GM18502 (cell line): ENCODE results near the gene TRPV5.

Experiments
- ATAC-seq: cut with Tn5 transposase; IDR thresholded peaks from one replicate; pipeline ENCODE4 v1.9.1; 2021; ENCODE audit warnings: mild to moderate bottlenecking; ENCODE audit not compliant: unreplicated experiment, poor library complexity

TRPV5 gene

GRCh38 chr7:142910481-142910880 is 23.1 kb downstream of the TRPV5 start:
- ATAC-seq: no peak

- no peak for ATAC-seq
Observed at GRCh38 chr7:142910031-142910433, 23.5 kb downstream of the TRPV5 start.

- ATAC-seq: no peak
Observed at GRCh38 chr7:142908921-142909890, 24.3 kb downstream of the TRPV5 start.

DNA sequence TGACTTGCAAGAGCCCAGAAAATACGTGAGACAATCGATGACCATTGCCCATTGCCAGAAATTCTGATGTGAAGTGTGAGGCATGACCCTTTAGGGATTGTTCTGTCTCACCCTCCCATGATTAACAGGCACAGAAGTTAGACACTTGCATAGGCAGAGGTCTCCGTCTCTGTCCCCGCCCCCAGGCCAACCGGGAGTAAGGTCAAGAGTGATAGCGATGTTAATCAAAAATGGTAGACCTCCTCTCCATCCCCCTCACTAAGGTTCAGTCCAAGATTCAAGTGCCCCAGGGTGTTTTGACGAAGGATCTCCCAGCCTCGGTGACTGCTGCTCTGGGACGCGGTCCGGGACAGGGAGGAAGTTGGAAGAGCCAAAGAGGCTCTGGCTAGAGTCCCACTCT is 25.3 kb downstream of the TRPV5 start:
- no peak for ATAC-seq

GRCh38 chr7:142906643-142907042 is 26.9 kb downstream of the TRPV5 start:
- ATAC-seq: no peak

DNA sequence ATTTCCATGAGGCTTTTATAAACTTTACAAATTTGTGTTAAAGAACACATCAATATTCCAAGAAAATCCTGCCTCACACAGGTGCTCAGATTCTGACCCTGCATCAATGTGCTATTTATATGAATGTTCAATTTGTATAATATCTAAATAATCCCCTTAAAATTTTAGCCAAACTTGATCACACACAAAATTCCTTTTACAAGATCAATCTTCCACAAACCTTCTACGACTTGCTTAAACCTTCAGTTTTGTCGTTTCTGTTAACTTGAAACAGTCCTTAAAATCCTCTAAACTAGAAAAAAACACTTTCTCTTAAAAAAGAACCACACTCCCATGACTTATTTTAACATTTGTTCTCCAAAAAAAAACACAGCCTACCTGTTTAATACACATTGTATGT is 27.8 kb downstream of the TRPV5 start:
- ATAC-seq: no peak

GRCh38 chr7:142904128-142904527 is 29.4 kb downstream of the TRPV5 start:
- no peak for ATAC-seq

DNA sequence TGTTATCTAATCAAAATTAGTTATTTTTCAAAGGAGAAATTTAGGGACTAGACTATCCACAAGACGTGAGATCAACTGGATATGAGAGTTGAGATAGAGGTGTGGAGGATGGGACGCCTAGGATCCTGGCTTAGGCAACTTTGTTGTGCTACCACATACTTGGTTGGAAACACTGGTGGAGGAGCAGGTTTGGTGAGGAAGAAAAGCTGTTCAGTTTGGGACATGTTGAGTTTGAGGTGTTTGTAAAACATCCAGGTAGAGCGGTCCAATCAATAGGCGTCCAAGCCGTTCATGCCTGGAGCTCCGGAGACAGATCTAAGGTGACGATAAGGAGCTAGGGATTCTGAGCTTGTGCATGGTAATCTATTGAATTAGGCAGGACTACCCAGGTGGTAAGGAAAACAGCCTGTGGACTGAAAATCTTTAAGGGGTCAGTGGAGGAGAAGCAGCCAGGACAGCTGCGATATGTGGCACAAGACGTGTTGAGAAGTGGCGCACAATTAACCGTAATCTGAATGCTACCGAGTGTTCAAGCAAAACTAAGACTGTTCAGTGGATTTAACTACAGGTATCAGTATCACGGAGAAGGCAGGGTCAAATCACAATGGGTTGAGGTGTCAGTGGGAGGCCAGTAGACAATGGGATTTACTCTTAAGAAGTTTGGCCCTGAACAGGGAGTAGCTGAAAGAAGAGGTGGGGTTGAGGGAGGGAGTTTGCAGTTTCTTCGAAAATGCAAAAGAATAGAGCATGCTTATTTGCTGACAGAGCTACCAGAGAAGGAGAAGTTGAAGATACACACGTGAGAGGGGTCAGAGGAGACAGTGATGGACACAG is 31.9 kb downstream of the TRPV5 start:
- no peak for ATAC-seq

DNA sequence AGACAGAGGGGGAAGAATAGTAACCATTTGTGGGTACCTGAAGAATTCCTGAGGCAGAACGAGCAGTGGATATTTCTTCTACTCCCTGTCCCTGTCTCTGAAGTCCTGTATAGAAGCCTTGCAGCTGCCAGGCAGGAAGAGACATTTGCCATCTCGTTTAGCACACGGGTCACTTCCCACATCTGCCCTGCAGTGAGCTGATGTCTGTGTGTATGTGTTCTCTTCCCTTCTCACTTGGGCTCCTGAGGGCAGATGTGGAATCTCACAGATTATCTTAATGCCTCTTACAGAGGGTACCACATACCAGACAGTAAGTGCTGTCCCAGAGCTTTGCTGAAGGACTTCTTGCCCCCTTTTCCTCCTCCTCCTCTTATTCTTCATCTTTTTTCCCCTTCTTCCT is 33.9 kb downstream of the TRPV5 start:
- ATAC-seq: no peak

- no peak for ATAC-seq
Observed at GRCh38 chr7:142898377-142899170, 35.0 kb downstream of the TRPV5 start.

GRCh38 chr7:142897691-142898090 is 35.9 kb downstream of the TRPV5 start:
- no peak for ATAC-seq

DNA sequence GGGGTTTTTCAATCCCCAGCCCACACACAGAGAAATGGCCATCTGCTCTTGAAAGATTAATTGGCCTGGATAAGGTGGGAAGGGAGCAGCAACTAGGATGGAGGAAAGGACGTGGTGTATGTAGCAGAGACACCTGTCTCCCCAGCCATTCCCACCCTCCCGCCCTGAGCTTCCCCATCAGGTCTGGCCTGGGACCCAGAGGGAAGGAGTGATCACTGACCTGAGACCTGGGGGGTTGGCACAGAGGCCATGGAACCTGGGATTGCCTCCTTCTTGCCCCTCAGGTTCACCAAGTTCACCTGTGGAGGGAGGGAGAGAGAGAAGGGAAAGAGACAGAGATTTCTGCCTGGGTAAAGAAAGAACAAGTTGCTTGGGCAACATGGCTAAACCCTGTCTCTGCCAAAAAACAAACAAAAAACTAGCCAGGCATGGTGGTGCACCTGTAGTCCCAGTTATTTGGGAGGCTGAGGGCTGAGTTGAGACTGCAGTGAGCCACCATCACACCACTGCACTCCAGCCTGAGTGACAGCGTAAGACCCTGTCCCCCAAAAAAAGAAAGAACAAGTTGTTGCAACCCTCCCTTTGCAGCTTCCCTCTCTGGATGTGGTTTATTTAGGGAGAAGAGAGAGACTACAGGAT is 36.7 kb downstream of the TRPV5 start:
- ATAC-seq: no peak

DNA sequence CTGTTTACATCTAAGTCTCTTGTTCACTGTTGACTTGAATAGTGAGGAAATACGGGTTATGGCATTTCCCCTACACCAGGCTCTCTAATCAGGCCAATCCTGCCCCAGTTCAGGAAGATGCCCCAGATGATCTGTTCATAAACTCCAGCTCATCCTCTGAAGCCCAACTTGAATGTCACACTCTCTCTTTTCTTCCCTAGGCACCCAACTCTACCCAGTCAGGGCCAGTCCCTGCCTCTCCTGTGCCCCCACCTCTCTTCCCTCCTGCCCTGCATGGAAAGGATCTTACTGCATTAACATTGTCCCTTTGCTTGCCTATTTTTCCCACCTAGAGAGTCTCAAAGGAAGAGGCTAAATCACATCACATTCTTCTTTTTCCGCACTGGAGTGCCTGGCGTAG is 37.4 kb downstream of the TRPV5 start:
- no peak for ATAC-seq

GRCh38 chr7:142894985-142895593 is 38.5 kb downstream of the TRPV5 start:
- no peak for ATAC-seq

DNA sequence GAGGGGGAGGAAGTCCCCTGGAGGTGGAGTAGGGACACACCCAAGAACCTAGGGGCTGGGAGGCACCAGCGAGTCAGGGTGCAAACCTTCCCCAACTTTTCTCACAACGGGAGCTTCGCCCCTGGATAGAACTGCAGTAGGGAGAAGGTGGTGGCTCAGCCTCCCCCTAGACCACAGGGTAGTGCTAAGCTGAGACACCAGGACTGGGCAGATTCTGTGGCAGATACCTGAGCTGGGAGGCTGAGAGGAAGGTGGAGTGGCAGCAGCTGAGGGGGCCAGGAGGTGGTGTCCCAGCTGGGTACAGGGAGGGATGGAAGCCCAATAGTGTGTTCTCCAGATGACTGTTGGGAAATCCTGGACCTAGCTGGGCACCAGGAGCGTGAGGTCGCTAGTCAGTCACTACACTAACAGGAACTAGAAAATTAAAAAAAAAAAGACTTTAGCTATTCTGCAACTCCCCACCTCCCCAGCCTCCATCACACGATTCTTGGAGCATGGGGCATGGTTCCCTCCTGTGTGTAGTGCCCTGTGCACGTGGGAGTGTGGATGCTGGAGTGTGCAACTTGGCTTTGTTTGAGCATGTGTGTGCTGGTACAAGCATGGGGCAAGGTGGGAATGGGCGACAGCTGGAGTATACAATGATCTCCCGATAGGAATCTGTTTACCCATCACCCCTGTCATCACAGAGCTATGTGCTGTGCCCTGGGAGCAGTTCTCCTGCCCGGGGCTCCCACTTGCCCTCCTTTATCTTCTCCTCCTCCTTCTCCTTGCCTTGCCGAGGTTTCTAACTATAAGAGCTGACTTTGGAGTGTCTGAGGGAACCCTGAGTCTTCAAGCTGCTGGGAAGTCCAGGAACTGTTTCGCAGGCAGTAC is 39.2 kb downstream of the TRPV5 start:
- no peak for ATAC-seq

GRCh38 chr7:142892951-142893350 is 40.6 kb downstream of the TRPV5 start:
- ATAC-seq: no peak

GRCh38 chr7:142891490-142892082 is 42.0 kb downstream of the TRPV5 start:
- ATAC-seq: no peak

DNA sequence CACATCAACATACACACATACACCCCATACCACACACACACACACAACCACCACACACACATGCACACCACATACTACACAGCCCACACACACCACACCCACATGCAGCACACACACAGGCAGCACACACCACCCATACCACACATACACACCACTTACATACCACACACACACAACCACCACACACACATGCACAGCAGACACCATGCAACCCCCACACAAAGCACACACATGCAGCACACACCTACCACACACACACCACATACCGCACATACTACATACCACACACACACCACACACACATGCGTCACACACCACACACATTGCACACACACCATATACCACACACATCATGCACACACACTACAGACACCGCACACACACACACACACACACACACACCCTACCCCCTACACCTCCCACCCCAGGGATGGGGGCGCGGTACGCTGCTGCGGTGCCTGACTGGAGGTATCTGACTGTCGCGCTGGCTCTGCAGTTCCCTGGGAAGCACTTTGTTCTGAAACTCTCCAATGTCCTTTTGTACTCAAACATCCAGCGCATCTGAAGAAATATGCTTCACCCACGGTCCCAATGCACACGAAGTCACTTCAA is 42.6 kb downstream of the TRPV5 start:
- ATAC-seq: no peak
